Omental fat pad (tissue), 4 donors: ENCODE data around the gene PCBP3. TPM values are rescaled to one million over a fixed set of nuclear protein-coding genes. Genes with fewer than 3 reads are reported as not detected.

Source experiments
- ATAC-seq: fragments of 150-250 bp; one replicate; pipeline ENCODE4 v1.9.1; 2016; ENCODE audit warnings: mild to moderate bottlenecking, moderate library complexity; ENCODE audit not compliant: low FRiP score
- DNase-seq: peaks from one replicate; pipeline ENCODE4 v3.0.0-alpha.2; 2019; ENCODE audit warnings: low spot score
- total RNA-seq, 4 donors: library from RNA; depleted of rRNA; stranded (reverse); fragments of >200 nt; gene quantifications; one replicate each; pipeline ENCODE4 v1.1.0, GENCODE V29; 2016
- TF ChIP-seq, protein P1 (sequence below), 3 donors: fragments of 450-650 bp; IDR thresholded peaks; one replicate each; pipeline ENCODE4 v1.5.1; 2016 to 2017; ENCODE audit warnings: antibody characterized with exemption in 3 of 3, mild to moderate bottlenecking in 3 of 3, moderate library complexity in 2 of 3

PCBP3 gene
- total RNA-seq, 4 donors from 2014 or later, result 1.1 to 26.8 (median 14.8) TPM

DNA sequence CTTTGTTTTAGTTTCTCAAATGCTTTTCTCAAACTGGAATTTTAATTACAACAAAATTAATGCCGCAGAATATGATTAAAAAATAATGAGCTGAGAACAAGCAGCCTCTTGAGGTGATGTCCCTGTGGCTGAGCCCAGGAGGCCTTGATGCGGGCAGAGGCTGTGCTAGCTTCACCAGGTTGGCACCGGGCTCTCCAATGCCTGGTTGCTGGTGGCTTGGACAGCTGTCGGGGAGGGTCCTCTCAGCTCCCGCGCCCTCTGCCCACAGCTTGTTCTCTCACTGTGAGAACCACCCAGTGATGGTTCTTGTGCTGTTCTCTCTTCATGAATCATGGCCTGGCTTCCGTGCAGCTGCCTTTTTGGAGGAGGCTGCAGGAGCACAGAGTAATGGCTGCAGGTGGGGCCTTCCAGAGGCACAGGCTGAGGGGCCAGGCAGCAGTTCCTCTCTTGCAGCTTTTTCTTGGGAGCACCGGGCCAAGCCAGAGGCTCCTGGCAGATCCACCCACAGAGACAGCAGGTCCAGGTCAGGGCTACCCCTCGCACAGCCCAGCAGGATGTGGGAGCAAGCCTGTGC lies 156.3 kb downstream of the PCBP3 start:
- no peak for DNase-seq
- peak; percentile 10 for ATAC-seq
- TF ChIP-seq, protein P1, sequence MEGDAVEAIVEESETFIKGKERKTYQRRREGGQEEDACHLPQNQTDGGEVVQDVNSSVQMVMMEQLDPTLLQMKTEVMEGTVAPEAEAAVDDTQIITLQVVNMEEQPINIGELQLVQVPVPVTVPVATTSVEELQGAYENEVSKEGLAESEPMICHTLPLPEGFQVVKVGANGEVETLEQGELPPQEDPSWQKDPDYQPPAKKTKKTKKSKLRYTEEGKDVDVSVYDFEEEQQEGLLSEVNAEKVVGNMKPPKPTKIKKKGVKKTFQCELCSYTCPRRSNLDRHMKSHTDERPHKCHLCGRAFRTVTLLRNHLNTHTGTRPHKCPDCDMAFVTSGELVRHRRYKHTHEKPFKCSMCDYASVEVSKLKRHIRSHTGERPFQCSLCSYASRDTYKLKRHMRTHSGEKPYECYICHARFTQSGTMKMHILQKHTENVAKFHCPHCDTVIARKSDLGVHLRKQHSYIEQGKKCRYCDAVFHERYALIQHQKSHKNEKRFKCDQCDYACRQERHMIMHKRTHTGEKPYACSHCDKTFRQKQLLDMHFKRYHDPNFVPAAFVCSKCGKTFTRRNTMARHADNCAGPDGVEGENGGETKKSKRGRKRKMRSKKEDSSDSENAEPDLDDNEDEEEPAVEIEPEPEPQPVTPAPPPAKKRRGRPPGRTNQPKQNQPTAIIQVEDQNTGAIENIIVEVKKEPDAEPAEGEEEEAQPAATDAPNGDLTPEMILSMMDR (IDR thresholded peaks at IDR 0.05), result no peak

- no peak for DNase-seq
- TF ChIP-seq, protein P1 (IDR thresholded peaks at IDR 0.05), result no peak
- peak; percentile 47 for ATAC-seq
Observed at GRCh38 chr21:45800339-45801080, 157.0 kb downstream of the PCBP3 start.

- no peak for ATAC-seq
- DNase-seq, result no peak
- TF ChIP-seq, protein P1 (IDR thresholded peaks at IDR 0.05), result no peak
Observed at GRCh38 chr21:45801129-45801964, 157.8 kb downstream of the PCBP3 start.

GRCh38 chr21:45801989-45802388 lies 158.5 kb downstream of the PCBP3 start:
- ATAC-seq, result no peak
- no peak for DNase-seq
- TF ChIP-seq, protein P1 (IDR thresholded peaks at IDR 0.05), result no peak

- TF ChIP-seq, protein P1 (IDR thresholded peaks at IDR 0.05), result no peak
- DNase-seq (no peak), ATAC-seq (no peak)
Observed at GRCh38 chr21:45802425-45802824, 158.9 kb downstream of the PCBP3 start.

- TF ChIP-seq, protein P1 (IDR thresholded peaks at IDR 0.05), result no peak
- no peak for ATAC-seq
- DNase-seq, result no peak
Observed at GRCh38 chr21:45802956-45803617, 159.6 kb downstream of the PCBP3 start.
